Kidney epithelial cell (primary cell): ENCODE data around the gene ACOD1. TPM values are rescaled to one million over a fixed set of nuclear protein-coding genes. Genes with fewer than 3 reads are reported as not detected.
"Not testable (repeated sequence)": the region's sequence is repeated elsewhere in the genome, so short reads cannot be mapped to it uniquely, and the experiment has no call there.

Experiments used
- DNase-seq: peaks from one replicate; pipeline ENCODE4 v3.0.0-alpha.2; 2010; ENCODE audit warnings: low read depth
- H3K27me3 ChIP-seq: 2 replicates; pipeline ENCODE4 v1.6.0; 2011; ENCODE audit warnings: low read length; ENCODE audit not compliant: control insufficient read depth, insufficient read depth
- H3K36me3 ChIP-seq: 2 replicates; pipeline ENCODE4 v1.5.1; 2011; ENCODE audit warnings: low read length; ENCODE audit not compliant: control insufficient read depth, insufficient read depth
- H3K4me3 ChIP-seq: 2 replicates; pipeline ENCODE4 v1.5.1; 2011; ENCODE audit warnings: low read depth, mild to moderate bottlenecking, control low read depth, low read length
- CTCF ChIP-seq: IDR thresholded peaks from 2 replicates; pipeline ENCODE4 v1.5.1; 2011; ENCODE audit warnings: mild to moderate bottlenecking, moderate library complexity, low read length, control low read depth, inconsistent platforms; ENCODE audit not compliant: insufficient read depth, poor library complexity, severe bottlenecking
- total RNA-seq: library from RNA; depleted of rRNA; stranded (reverse); fragments of >200 nt; gene quantifications from 2 replicates; pipeline ENCODE4 v1.2.3, GENCODE V29; 2015

The ACOD1 gene
- total RNA-seq: not detected in 2 replicates

GRCh38 chr13:76948149-76948548 lies at the start of gene ACOD1:
Gene ACOD1 (plus strand): TSS chr13:76948511. CDS start chr13:76948559, 48 bp downstream.
- no peak for TF ChIP-seq CTCF
- no peak for DNase-seq
- H3K27me3 ChIP-seq: no peaks in the 10 kb centered on the region
- no peaks in the 10 kb centered on the region for H3K36me3 ChIP-seq
- no peak within 1 kb of the TSS for H3K4me3 ChIP-seq

GRCh38 chr13:76899066-76899465 lies 49.2 kb upstream of the ACOD1 start:
- H3K27me3 ChIP-seq, DNase-seq, H3K4me3 ChIP-seq, H3K36me3 ChIP-seq: not testable (repeated sequence)

GRCh38 chr13:76903544-76904162 lies 44.7 kb upstream of the ACOD1 start:
- peak; percentile 99 for TF ChIP-seq CTCF
- no peak for DNase-seq
- Histone ChIP-seq H3K27me3 (peaks cover 2% of the 10 kb centered on the region), H3K36me3 (no peaks in the 10 kb centered on the region), H3K4me3 (no peak overlapping the region)

- TF ChIP-seq CTCF: no peak
- Histone ChIP-seq H3K36me3 (no peaks in the 10 kb centered on the region), H3K4me3 (no peak overlapping the region), H3K27me3 (peaks cover 2% of the 10 kb centered on the region)
- DNase-seq: no peak
Measured at GRCh38 chr13:76904507-76904906, 43.8 kb upstream of the ACOD1 start.

GRCh38 chr13:76912476-76912875 lies 35.8 kb upstream of the ACOD1 start:
- TF ChIP-seq CTCF: no peak
- no peaks in the 10 kb centered on the region for H3K36me3 ChIP-seq
- no peak overlapping the region for H3K4me3 ChIP-seq
- DNase-seq: no peak
- no peaks in the 10 kb centered on the region for H3K27me3 ChIP-seq

- Histone ChIP-seq H3K4me3 (no peak overlapping the region), H3K27me3 (no peaks in the 10 kb centered on the region), H3K36me3 (no peaks in the 10 kb centered on the region)
- no peak for TF ChIP-seq CTCF
- DNase-seq: no peak
Measured at GRCh38 chr13:76913898-76914297, 34.4 kb upstream of the ACOD1 start.
